ENCODE results near the gene KRTCAP2.

GRCh38 chr1:155141749-155142148 lies 31.4 kb downstream of the KRTCAP2 start:
- TF ChIP-seq CTCF (IDR thresholded peaks at IDR 0.05) (no peak), ZFX (IDR thresholded peaks at IDR 0.05; ENCODE audit: borderline replicate concordance) (no peak)

Data from 22Rv1 (cell line).